ENCODE results near the gene MYH9.
"Not testable (repeated sequence)": the region's sequence is repeated elsewhere in the genome, so short reads cannot be mapped to it uniquely, and the experiment has no call there.

MYH9 gene

GRCh38 chr22:36291831-36292740 is 95.7 kb downstream of the MYH9 start:
- DNase-seq, result no peak
- peak overlapping the region; percentile 78 for H3K27ac Mint-ChIP-seq
- H3K9me3 Mint-ChIP-seq, result no peaks in the 10 kb centered on the region
- CTCF ChIA-PET, result interaction anchor here (1.3 to 1.5 kb wide), 2 partner anchors 9 to 15 kb away, joined by 5 read pairs; no protein-coding TSS in a partner anchor
- no peaks in the 10 kb centered on the region for H3K27me3 Mint-ChIP-seq
- no peak overlapping the region for H3K4me3 Mint-ChIP-seq
- H3K4me1 Mint-ChIP-seq, result peaks cover 68% of the 10 kb centered on the region
- peaks cover 76% of the 10 kb centered on the region for H3K36me3 Mint-ChIP-seq

DNA sequence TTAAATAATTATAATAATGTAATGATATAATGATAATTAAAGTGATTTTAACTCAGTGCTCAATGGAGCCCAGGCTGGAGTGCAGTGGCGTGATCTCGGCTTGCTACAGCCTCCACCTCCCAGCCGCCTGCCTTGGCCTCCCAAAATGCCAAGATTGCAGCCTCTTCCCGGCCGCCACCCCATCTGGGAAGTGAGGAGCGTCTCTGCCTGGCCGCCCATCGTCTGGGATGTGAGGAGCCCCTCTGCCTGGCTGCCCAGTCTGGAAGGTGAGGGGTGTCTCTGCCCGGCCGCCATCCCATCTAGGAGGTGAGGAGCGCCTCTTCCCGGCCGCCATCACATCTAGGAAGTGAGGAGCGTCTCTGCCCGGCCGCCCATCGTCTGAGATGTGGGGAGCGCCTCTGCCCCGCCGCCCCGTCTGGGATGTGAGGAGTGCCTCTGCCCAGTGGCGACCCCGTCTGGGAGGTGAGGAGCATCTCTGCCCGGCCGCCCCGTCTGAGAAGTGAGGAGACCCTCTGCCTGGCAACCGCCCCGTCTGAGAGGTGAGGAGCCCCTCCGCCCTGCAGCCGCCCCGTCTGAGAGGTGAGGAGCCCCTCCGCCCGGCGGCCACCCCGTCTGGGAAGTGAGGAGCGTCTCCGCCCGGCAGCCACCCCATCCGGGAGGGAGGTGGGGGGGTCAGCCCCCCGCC is 97.2 kb downstream of the MYH9 start:
- H3K4me1 Mint-ChIP-seq, result peaks cover 72% of the 10 kb centered on the region
- DNase-seq, result not testable (repeated sequence)

GRCh38 chr22:36289948-36290371 is 97.8 kb downstream of the MYH9 start:
- Mint-ChIP-seq H3K4me3 (peak overlapping the region; percentile 24), H3K27ac (peak overlapping the region; percentile 87), H3K36me3 (peaks cover 78% of the 10 kb centered on the region), H3K4me1 (peaks cover 70% of the 10 kb centered on the region)
- CTCF ChIA-PET, result interaction anchor here (1.1 kb wide), 1 partner anchor 11 kb away, joined by 7 read pairs; no protein-coding TSS in a partner anchor
- H3K27me3 Mint-ChIP-seq, H3K9me3 Mint-ChIP-seq: not testable (repeated sequence)
- peak; percentile 73 for DNase-seq

More for the DNA sequence above, 97.2 kb downstream of the MYH9 start:
- H3K27ac Mint-ChIP-seq, result peak overlapping the region; percentile 55
- H3K27me3 Mint-ChIP-seq, H3K4me3 Mint-ChIP-seq, CTCF ChIA-PET, H3K9me3 Mint-ChIP-seq: not testable (repeated sequence)
- H3K36me3 Mint-ChIP-seq, result peaks cover 78% of the 10 kb centered on the region

- DNase-seq, result no peak
- CTCF ChIA-PET, result interaction anchor here (1.1 to 1.3 kb wide), 2 partner anchors 12 to 193 kb away, joined by 5 to 7 read pairs; no protein-coding TSS in a partner anchor
- H3K9me3 Mint-ChIP-seq, result no peaks in the 10 kb centered on the region
- H3K36me3 Mint-ChIP-seq, result peaks cover 75% of the 10 kb centered on the region
- peaks cover 66% of the 10 kb centered on the region for H3K4me1 Mint-ChIP-seq
- peak overlapping the region; percentile 24 for H3K4me3 Mint-ChIP-seq
- no peaks in the 10 kb centered on the region for H3K27me3 Mint-ChIP-seq
- peak overlapping the region; percentile 87 for H3K27ac Mint-ChIP-seq
Measured at GRCh38 chr22:36289406-36289870, 98.3 kb downstream of the MYH9 start.

- H3K27ac Mint-ChIP-seq, result peak overlapping the region; percentile 87
Measured at GRCh38 chr22:36288571-36289405, 99.0 kb downstream of the MYH9 start.

DNA sequence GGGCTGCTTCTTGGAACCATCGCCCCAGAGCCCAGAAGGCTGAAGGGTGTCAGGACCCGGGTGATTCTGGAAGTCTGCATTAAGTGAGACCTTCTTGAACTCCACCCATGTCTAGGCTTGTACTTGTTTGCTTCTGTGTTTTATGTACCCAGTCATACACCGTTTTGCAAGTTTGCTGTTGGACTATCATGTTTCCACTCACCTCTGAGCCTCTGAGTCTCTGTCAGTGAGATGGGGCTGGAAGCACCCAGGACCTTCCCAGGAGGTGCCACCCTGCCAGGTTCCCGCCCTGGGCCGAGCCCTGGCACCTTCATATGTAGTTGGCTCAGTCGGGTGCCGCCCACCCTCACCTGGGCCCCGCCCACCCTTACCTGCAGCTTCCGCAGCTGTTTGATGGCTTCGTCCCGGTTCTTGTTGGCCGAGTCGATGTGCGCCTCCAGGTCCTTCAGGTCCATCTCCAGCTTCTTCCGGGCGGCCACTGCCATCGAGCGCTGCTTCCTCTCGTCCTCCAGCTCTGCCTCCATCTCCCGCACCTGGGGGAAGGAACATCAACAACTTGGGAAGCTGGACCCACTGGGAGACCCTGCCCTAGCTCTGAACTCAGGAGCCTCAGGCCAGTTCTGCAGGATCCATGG is 99.8 kb downstream of the MYH9 start:
- Mint-ChIP-seq H3K27ac (peak overlapping the region; percentile 87), H3K27me3 (no peaks in the 10 kb centered on the region), H3K9me3 (no peaks in the 10 kb centered on the region), H3K36me3 (peaks cover 73% of the 10 kb centered on the region), H3K4me3 (no peak overlapping the region), H3K4me1 (peaks cover 59% of the 10 kb centered on the region)
- DNase-seq, result no peak
- CTCF ChIA-PET, result interaction anchor here (0.9 to 4.2 kb wide), 5 partner anchors 10 to 194 kb away, joined by 3 to 25 read pairs (median 8); no protein-coding TSS in a partner anchor

More at GRCh38 chr22:36288571-36289405, 99.0 kb downstream of the MYH9 start:
- DNase-seq, result no peak
- no peak overlapping the region for H3K4me3 Mint-ChIP-seq
- H3K36me3 Mint-ChIP-seq, result peaks cover 73% of the 10 kb centered on the region
- H3K4me1 Mint-ChIP-seq, result peaks cover 62% of the 10 kb centered on the region
- no peaks in the 10 kb centered on the region for H3K27me3 Mint-ChIP-seq
- CTCF ChIA-PET, result interaction anchor here (0.9 to 4.2 kb wide), 6 partner anchors 9 to 194 kb away, joined by 3 to 25 read pairs (median 8); no protein-coding TSS in a partner anchor
- H3K9me3 Mint-ChIP-seq, result no peaks in the 10 kb centered on the region

DNA sequence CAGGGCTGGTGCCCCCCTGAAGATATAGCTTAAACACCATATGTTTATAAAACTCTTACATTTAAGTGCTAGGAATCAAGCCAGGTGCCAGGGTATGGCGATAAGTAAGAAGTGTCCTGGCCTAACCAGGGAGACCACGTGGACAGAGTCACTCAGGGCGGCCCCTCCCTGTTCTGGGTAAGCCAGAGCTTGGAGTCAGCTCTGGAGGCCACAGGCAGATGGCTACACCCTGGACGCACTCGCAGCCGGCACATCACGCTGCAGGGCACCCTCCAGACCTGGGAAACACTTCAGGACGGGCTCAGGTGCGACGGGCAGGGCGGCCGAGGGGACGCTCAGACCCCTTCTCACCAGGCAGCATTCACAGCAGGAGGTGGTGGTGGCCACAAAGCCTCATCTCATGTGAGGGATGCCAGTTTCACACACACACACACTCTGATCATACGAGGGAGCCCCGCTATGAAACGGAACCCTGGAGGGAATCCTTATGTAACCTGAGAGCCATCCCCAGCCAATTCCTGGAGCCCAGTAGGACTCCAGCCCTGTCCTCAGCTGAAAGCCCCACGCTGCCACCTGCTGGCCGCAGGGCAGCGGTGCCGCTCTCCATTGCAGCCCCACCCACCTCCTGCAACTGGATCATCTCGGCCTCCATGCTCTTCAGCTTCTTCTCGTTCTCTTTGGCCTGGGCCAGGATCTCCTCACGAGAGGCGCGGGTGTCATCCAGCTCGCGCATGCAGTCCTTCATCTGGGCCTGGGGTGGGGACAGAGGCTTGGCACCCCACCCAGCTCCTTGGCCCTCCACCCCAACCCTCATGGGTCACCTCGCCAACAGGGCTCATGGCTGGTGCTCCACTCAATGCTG is 101.4 kb downstream of the MYH9 start:
- Mint-ChIP-seq H3K27ac (peak overlapping the region; percentile 86), H3K27me3 (no peaks in the 10 kb centered on the region), H3K9me3 (no peaks in the 10 kb centered on the region), H3K4me3 (no peak overlapping the region), H3K4me1 (peaks cover 44% of the 10 kb centered on the region), H3K36me3 (peaks cover 71% of the 10 kb centered on the region)
- peak; percentile 74 for DNase-seq
- CTCF ChIA-PET, result interaction anchor here (0.6 to 4.2 kb wide), 14 partner anchors 8 to 184 kb away, joined by 3 to 25 read pairs (median 5); no protein-coding TSS in a partner anchor

DNA sequence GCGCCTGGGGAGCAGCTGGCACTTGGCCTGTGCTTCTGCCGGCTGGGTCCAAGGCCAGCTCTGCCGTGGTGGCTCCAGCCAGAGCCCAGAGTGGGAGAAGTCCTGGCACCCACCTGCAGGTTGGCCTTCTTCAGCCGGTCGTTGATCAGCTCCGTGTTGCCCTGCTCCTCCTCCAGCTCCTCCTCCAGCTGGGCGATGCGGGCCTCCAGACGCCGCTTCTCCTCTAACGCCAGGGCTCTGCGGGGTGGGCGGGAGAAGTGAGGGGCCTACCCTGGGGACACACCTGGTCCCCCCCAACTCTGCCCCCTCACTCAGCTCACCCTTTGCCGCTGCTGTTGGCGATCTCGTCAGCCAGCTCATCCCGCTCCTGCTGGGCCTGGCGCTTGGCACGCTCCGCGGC is 102.2 kb downstream of the MYH9 start:
- H3K4me3 Mint-ChIP-seq, result no peak overlapping the region
- no peak for DNase-seq
- H3K9me3 Mint-ChIP-seq, result no peaks in the 10 kb centered on the region
- H3K4me1 Mint-ChIP-seq, result peaks cover 40% of the 10 kb centered on the region
- H3K36me3 Mint-ChIP-seq, result peaks cover 75% of the 10 kb centered on the region
- CTCF ChIA-PET, result interaction anchor here (1.1 to 4.2 kb wide), 11 partner anchors 8 to 185 kb away, joined by 3 to 25 read pairs (median 5); no protein-coding TSS in a partner anchor
- H3K27ac Mint-ChIP-seq, result no peak overlapping the region
- H3K27me3 Mint-ChIP-seq, result no peaks in the 10 kb centered on the region

DNA sequence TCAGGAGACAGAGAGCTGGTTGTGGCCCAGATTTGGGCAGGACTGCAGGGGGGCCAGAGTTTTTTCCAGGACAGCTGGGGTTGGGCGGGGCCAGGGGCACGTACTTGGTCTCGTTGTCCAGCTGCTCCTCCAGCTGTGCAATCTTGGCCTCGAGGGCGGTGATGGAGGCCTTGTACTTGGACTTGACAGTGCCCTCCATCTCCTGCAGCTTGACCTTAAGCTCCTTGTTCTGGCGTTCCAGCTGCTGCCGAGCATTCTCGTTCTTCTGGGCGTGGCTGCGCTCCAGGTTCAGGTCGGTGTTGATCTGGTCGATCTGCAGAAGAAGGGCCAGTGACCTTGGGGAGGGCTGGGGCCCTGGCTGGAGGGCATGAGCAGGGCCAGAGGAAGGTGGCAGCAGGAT is 102.8 kb downstream of the MYH9 start:
- Mint-ChIP-seq H3K9me3 (no peaks in the 10 kb centered on the region), H3K36me3 (peaks cover 78% of the 10 kb centered on the region), H3K27me3 (no peaks in the 10 kb centered on the region), H3K4me1 (peaks cover 37% of the 10 kb centered on the region), H3K4me3 (no peak overlapping the region), H3K27ac (no peak overlapping the region)
- no peak for DNase-seq
- CTCF ChIA-PET, result interaction anchor here (1.2 to 4.2 kb wide), 5 partner anchors 9 to 82 kb away, joined by 3 to 25 read pairs (median 14); no protein-coding TSS in a partner anchor

GRCh38 chr22:36284171-36284571 is 103.6 kb downstream of the MYH9 start:
- no peak for DNase-seq
- H3K27ac Mint-ChIP-seq, result no peak overlapping the region
- CTCF ChIA-PET, result no interaction called here

GRCh38 chr22:36282328-36282831 is 105.4 kb downstream of the MYH9 start:
- CTCF ChIA-PET, result no interaction called here

More at GRCh38 chr22:36284171-36284571, 103.6 kb downstream of the MYH9 start:
- Mint-ChIP-seq H3K36me3 (peaks cover 75% of the 10 kb centered on the region), H3K4me3 (no peak overlapping the region), H3K27me3 (no peaks in the 10 kb centered on the region), H3K4me1 (peaks cover 31% of the 10 kb centered on the region), H3K9me3 (no peaks in the 10 kb centered on the region)

GRCh38 chr22:36281781-36282327 is 105.9 kb downstream of the MYH9 start:
- H3K4me1 Mint-ChIP-seq, result peaks cover 25% of the 10 kb centered on the region
- peaks cover 54% of the 10 kb centered on the region for H3K36me3 Mint-ChIP-seq
- no peak for DNase-seq
- no peak overlapping the region for H3K27ac Mint-ChIP-seq
- CTCF ChIA-PET, result interaction anchor here (0.8 kb wide), 1 partner anchor 12 kb away, joined by 3 read pairs; no protein-coding TSS in a partner anchor
- no peak overlapping the region for H3K4me3 Mint-ChIP-seq
- H3K27me3 Mint-ChIP-seq, result no peaks in the 10 kb centered on the region
- H3K9me3 Mint-ChIP-seq, result no peaks in the 10 kb centered on the region

More at GRCh38 chr22:36282328-36282831, 105.4 kb downstream of the MYH9 start:
- peaks cover 59% of the 10 kb centered on the region for H3K36me3 Mint-ChIP-seq
- no peak for DNase-seq
- H3K27ac Mint-ChIP-seq, result peak overlapping the region; percentile 28
- peaks cover 25% of the 10 kb centered on the region for H3K4me1 Mint-ChIP-seq
- no peaks in the 10 kb centered on the region for H3K27me3 Mint-ChIP-seq
- no peak overlapping the region for H3K4me3 Mint-ChIP-seq
- H3K9me3 Mint-ChIP-seq, result no peaks in the 10 kb centered on the region

Data from activated naive CD4-positive, alpha-beta T cell treated with anti-CD3 and anti-CD28 coated beads, Interleukin-2, amount 10 ng/mL, durations not matched to agents 7 days and 5 days (primary cell).